ENCODE results near the gene AFMID. TPM values are rescaled to one million over a fixed set of nuclear protein-coding genes. Genes with fewer than 3 reads are reported as not detected.
A peak's percentile ranks its signal among the peaks of the same experiment; 100 is the strongest.

Gene AFMID
- total RNA-seq, 2 donors from 2014 or later, result 17.0 to 49.7 TPM

- peaks cover 0 to 5% of the 10 kb centered on the region in 2 donors for H3K27me3 Mint-ChIP-seq
- H3K4me1 Mint-ChIP-seq (ENCODE audit: low read depth in 2 of 2), result peaks cover 0 to 14% of the 10 kb centered on the region in 2 donors
- no peak overlapping the region for H3K4me3 Mint-ChIP-seq
- ATAC-seq, result no peak
- DNase-seq (ENCODE audit: low spot score), result no peak
- no peak overlapping the region for H3K27ac Mint-ChIP-seq
- H3K36me3 Mint-ChIP-seq, result no peaks in the 10 kb centered on the region
- H3K9me3 Mint-ChIP-seq, result no peaks in the 10 kb centered on the region
Measured at GRCh38 chr17:78237401-78238012, 50.3 kb downstream of the AFMID start.

GRCh38 chr17:78238823-78239488, 51.8 kb downstream of the AFMID start:
- no peak for DNase-seq (ENCODE audit: low spot score)
- no peak overlapping the region for H3K27ac Mint-ChIP-seq
- peaks cover 0 to 19% of the 10 kb centered on the region in 2 donors for H3K4me1 Mint-ChIP-seq (ENCODE audit: low read depth in 2 of 2)
- ATAC-seq, result no peak
- no peaks in the 10 kb centered on the region for H3K36me3 Mint-ChIP-seq
- no peaks in the 10 kb centered on the region for H3K9me3 Mint-ChIP-seq
- H3K4me3 Mint-ChIP-seq, result no peak overlapping the region
- H3K27me3 Mint-ChIP-seq, result no peaks in the 10 kb centered on the region

- no peaks in the 10 kb centered on the region for H3K27me3 Mint-ChIP-seq
- no peaks in the 10 kb centered on the region for H3K9me3 Mint-ChIP-seq
- DNase-seq (ENCODE audit: low spot score) (no peak), ATAC-seq (no peak)
- H3K4me1 Mint-ChIP-seq (ENCODE audit: low read depth in 2 of 2), result peaks cover 0 to 19% of the 10 kb centered on the region in 2 donors
- no peaks in the 10 kb centered on the region for H3K36me3 Mint-ChIP-seq
- H3K4me3 Mint-ChIP-seq, result no peak overlapping the region
- H3K27ac Mint-ChIP-seq, result no peak overlapping the region
Measured at GRCh38 chr17:78239489-78239931, 52.3 kb downstream of the AFMID start.

- no peak for DNase-seq (ENCODE audit: low spot score)
- no peak overlapping the region for H3K4me3 Mint-ChIP-seq
- no peak overlapping the region for H3K27ac Mint-ChIP-seq
- peaks cover 0 to 19% of the 10 kb centered on the region in 2 donors for H3K4me1 Mint-ChIP-seq (ENCODE audit: low read depth in 2 of 2)
- H3K36me3 Mint-ChIP-seq, result no peaks in the 10 kb centered on the region
- no peak for ATAC-seq
- no peaks in the 10 kb centered on the region for H3K9me3 Mint-ChIP-seq
- no peaks in the 10 kb centered on the region for H3K27me3 Mint-ChIP-seq
Measured at GRCh38 chr17:78240012-78240655, 53.0 kb downstream of the AFMID start.

- Mint-ChIP-seq H3K27me3 (no peaks in the 10 kb centered on the region), H3K4me3 (no peak overlapping the region), H3K9me3 (no peaks in the 10 kb centered on the region), H3K27ac (no peak overlapping the region), H3K36me3 (no peaks in the 10 kb centered on the region), H3K4me1 (ENCODE audit: low read depth in 2 of 2) (peaks cover 0 to 19% of the 10 kb centered on the region in 2 donors)
- no peak for DNase-seq (ENCODE audit: low spot score)
- ATAC-seq, result no peak
Measured at GRCh38 chr17:78240839-78241238, 53.7 kb downstream of the AFMID start.

- Mint-ChIP-seq H3K36me3 (no peaks in the 10 kb centered on the region), H3K9me3 (no peaks in the 10 kb centered on the region), H3K27ac (peak overlapping the region in 1 of 2 donors; percentile 80), H3K27me3 (no peaks in the 10 kb centered on the region), H3K4me3 (no peak overlapping the region), H3K4me1 (ENCODE audit: low read depth in 2 of 2) (peaks cover 0 to 19% of the 10 kb centered on the region in 2 donors)
- DNase-seq (ENCODE audit: low spot score) (no peak), ATAC-seq (peak in 1 of 2 donors; percentile 39)
Measured at GRCh38 chr17:78241277-78242023, 54.3 kb downstream of the AFMID start.

- no peaks in the 10 kb centered on the region for H3K9me3 Mint-ChIP-seq
- no peaks in the 10 kb centered on the region for H3K36me3 Mint-ChIP-seq
- peaks cover 0 to 3% of the 10 kb centered on the region in 2 donors for H3K27me3 Mint-ChIP-seq
- peak; percentile 81 for DNase-seq (ENCODE audit: low spot score)
- H3K27ac Mint-ChIP-seq, result peak overlapping the region in 1 of 2 donors; percentile 80
- H3K4me3 Mint-ChIP-seq, result no peak overlapping the region
- ATAC-seq, result peak; percentile 71 to 98
- peaks cover 0 to 19% of the 10 kb centered on the region in 2 donors for H3K4me1 Mint-ChIP-seq (ENCODE audit: low read depth in 2 of 2)
Measured at GRCh38 chr17:78242024-78242742, 55.0 kb downstream of the AFMID start.

- H3K9me3 Mint-ChIP-seq, result no peaks in the 10 kb centered on the region
- ATAC-seq, result no peak
- H3K4me3 Mint-ChIP-seq, result no peak overlapping the region
- H3K36me3 Mint-ChIP-seq, result no peaks in the 10 kb centered on the region
- peaks cover 0 to 7% of the 10 kb centered on the region in 2 donors for H3K27me3 Mint-ChIP-seq
- peaks cover under 1 to 17% of the 10 kb centered on the region in 2 donors for H3K4me1 Mint-ChIP-seq (ENCODE audit: low read depth in 2 of 2)
- no peak overlapping the region for H3K27ac Mint-ChIP-seq
- DNase-seq (ENCODE audit: low spot score), result no peak
Measured at GRCh38 chr17:78247304-78247703, 60.1 kb downstream of the AFMID start.

GRCh38 chr17:78248051-78248914, 61.1 kb downstream of the AFMID start:
- Mint-ChIP-seq H3K4me3 (no peak overlapping the region), H3K9me3 (no peaks in the 10 kb centered on the region), H3K27ac (no peak overlapping the region), H3K4me1 (ENCODE audit: low read depth in 2 of 2) (peaks cover 8 to 14% of the 10 kb centered on the region in 2 donors), H3K36me3 (no peaks in the 10 kb centered on the region), H3K27me3 (peaks cover 0 to 7% of the 10 kb centered on the region in 2 donors)
- ATAC-seq (no peak), DNase-seq (ENCODE audit: low spot score) (no peak)

GRCh38 chr17:78249074-78249817, 62.1 kb downstream of the AFMID start:
- Mint-ChIP-seq H3K9me3 (no peaks in the 10 kb centered on the region), H3K4me1 (ENCODE audit: low read depth in 2 of 2) (peaks cover 8 to 13% of the 10 kb centered on the region in 2 donors), H3K4me3 (no peak overlapping the region), H3K36me3 (no peaks in the 10 kb centered on the region), H3K27me3 (peaks cover 0 to 7% of the 10 kb centered on the region in 2 donors), H3K27ac (no peak overlapping the region)
- DNase-seq (ENCODE audit: low spot score) (no peak), ATAC-seq (no peak)

GRCh38 chr17:78249818-78250806, 63.0 kb downstream of the AFMID start:
- ATAC-seq, result no peak
- no peak overlapping the region for H3K4me3 Mint-ChIP-seq
- DNase-seq (ENCODE audit: low spot score), result peak; percentile 49
- peaks cover 2 to 7% of the 10 kb centered on the region in 2 donors for H3K27me3 Mint-ChIP-seq
- peaks cover 13 to 17% of the 10 kb centered on the region in 2 donors for H3K4me1 Mint-ChIP-seq (ENCODE audit: low read depth in 2 of 2)
- no peaks in the 10 kb centered on the region for H3K36me3 Mint-ChIP-seq
- no peaks in the 10 kb centered on the region for H3K9me3 Mint-ChIP-seq
- H3K27ac Mint-ChIP-seq, result no peak overlapping the region

All from natural killer cell treated with Interleukin-12 subunit alpha and Interleukin-12 subunit beta and Interleukin-15 and Interleukin-18, amount 100 ng/mL, for 72 hours (primary cell).